ENCODE measurements around the gene POLH.

GRCh38 chr6:43634702-43635303 lies 58.8 kb downstream of the POLH start:
- no peak for TF ChIP-seq CTCF (IDR thresholded peaks at IDR 0.05; ENCODE audit: poor library complexity)
- no peak for TF ChIP-seq EZH2phosphoT487 (IDR thresholded peaks at IDR 0.05; ENCODE audit: low read depth, severe bottlenecking, unreplicated experiment)

All from hepatocyte (in vitro differentiated cells).